NCI-H1092 (cell line): ENCODE measurements around the gene CYP3A4.
"Not testable (repeated sequence)": the region's sequence is repeated elsewhere in the genome, so short reads cannot be mapped to it uniquely, and the experiment has no call there.

Experiments used
- DNase-seq: peaks from one replicate; lab custom pipeline; 2025; lab: John Stamatoyannopoulos, UW

Gene CYP3A4

GRCh38 chr7:99792967-99793366, 9.0 kb upstream of the CYP3A4 start:
- no peak for DNase-seq

GRCh38 chr7:99791667-99792369, 7.8 kb upstream of the CYP3A4 start:
- DNase-seq = no peak

- DNase-seq = no peak
Measured at GRCh38 chr7:99791021-99791420, 7.0 kb upstream of the CYP3A4 start.

- DNase-seq = no peak
Measured at GRCh38 chr7:99790407-99790806, 6.4 kb upstream of the CYP3A4 start.

GRCh38 chr7:99789441-99790070, 5.6 kb upstream of the CYP3A4 start:
- DNase-seq = no peak

GRCh38 chr7:99788554-99788953, 4.6 kb upstream of the CYP3A4 start:
- no peak for DNase-seq

GRCh38 chr7:99786726-99787335, 2.8 kb upstream of the CYP3A4 start:
- no peak for DNase-seq

- DNase-seq = not testable (repeated sequence)
Measured at GRCh38 chr7:99785654-99786053, 1.7 kb upstream of the CYP3A4 start.

- no peak for DNase-seq
Measured at GRCh38 chr7:99782012-99782953, 1.7 kb downstream of the CYP3A4 start.

GRCh38 chr7:99780588-99780987, 3.4 kb downstream of the CYP3A4 start:
- DNase-seq = no peak

- DNase-seq = no peak
Measured at GRCh38 chr7:99779949-99780348, 4.0 kb downstream of the CYP3A4 start.

- no peak for DNase-seq
Measured at GRCh38 chr7:99778880-99779279, 5.1 kb downstream of the CYP3A4 start.

- not testable (repeated sequence) for DNase-seq
Measured at GRCh38 chr7:99773395-99773794, 10.6 kb downstream of the CYP3A4 start.

GRCh38 chr7:99772565-99772964, 11.4 kb downstream of the CYP3A4 start:
- no peak for DNase-seq

- DNase-seq = not testable (repeated sequence)
Measured at GRCh38 chr7:99769494-99769893, 14.5 kb downstream of the CYP3A4 start.

GRCh38 chr7:99768471-99768870, 15.5 kb downstream of the CYP3A4 start:
- no peak for DNase-seq

GRCh38 chr7:99767662-99768061, 16.3 kb downstream of the CYP3A4 start:
- DNase-seq = no peak

GRCh38 chr7:99766484-99767099, 17.4 kb downstream of the CYP3A4 start:
- no peak for DNase-seq

GRCh38 chr7:99764478-99764877, 19.5 kb downstream of the CYP3A4 start:
- no peak for DNase-seq

GRCh38 chr7:99762680-99763327, 21.2 kb downstream of the CYP3A4 start:
- no peak for DNase-seq

- no peak for DNase-seq
Measured at GRCh38 chr7:99755085-99755484, 28.9 kb downstream of the CYP3A4 start.
